Measurements from ENCODE around the gene LRR1.

- TF ChIP-seq POLR2A (IDR thresholded peaks at IDR 0.05) (no peak), POLR2AphosphoS5 (IDR thresholded peaks at IDR 0.05; ENCODE audit: insufficient read depth in 1 of 2, low read depth in 1 of 2) (no peak)
- TF ChIP-seq, protein P1, sequence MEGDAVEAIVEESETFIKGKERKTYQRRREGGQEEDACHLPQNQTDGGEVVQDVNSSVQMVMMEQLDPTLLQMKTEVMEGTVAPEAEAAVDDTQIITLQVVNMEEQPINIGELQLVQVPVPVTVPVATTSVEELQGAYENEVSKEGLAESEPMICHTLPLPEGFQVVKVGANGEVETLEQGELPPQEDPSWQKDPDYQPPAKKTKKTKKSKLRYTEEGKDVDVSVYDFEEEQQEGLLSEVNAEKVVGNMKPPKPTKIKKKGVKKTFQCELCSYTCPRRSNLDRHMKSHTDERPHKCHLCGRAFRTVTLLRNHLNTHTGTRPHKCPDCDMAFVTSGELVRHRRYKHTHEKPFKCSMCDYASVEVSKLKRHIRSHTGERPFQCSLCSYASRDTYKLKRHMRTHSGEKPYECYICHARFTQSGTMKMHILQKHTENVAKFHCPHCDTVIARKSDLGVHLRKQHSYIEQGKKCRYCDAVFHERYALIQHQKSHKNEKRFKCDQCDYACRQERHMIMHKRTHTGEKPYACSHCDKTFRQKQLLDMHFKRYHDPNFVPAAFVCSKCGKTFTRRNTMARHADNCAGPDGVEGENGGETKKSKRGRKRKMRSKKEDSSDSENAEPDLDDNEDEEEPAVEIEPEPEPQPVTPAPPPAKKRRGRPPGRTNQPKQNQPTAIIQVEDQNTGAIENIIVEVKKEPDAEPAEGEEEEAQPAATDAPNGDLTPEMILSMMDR (IDR thresholded peaks at IDR 0.05), result no peak
These were observed 38.9 kb downstream of the LRR1 start for GRCh38 chr14:49637534-49638078.

All from vagina (tissue), 2 donors.